GM18870 (cell line): ENCODE data around the gene TRIO.

ENCODE experiments used
- ATAC-seq: cut with Tn5 transposase; IDR thresholded peaks from one replicate; pipeline ENCODE4 v1.9.1; 2021; ENCODE audit warnings: moderate library complexity; ENCODE audit not compliant: unreplicated experiment

TRIO gene

DNA sequence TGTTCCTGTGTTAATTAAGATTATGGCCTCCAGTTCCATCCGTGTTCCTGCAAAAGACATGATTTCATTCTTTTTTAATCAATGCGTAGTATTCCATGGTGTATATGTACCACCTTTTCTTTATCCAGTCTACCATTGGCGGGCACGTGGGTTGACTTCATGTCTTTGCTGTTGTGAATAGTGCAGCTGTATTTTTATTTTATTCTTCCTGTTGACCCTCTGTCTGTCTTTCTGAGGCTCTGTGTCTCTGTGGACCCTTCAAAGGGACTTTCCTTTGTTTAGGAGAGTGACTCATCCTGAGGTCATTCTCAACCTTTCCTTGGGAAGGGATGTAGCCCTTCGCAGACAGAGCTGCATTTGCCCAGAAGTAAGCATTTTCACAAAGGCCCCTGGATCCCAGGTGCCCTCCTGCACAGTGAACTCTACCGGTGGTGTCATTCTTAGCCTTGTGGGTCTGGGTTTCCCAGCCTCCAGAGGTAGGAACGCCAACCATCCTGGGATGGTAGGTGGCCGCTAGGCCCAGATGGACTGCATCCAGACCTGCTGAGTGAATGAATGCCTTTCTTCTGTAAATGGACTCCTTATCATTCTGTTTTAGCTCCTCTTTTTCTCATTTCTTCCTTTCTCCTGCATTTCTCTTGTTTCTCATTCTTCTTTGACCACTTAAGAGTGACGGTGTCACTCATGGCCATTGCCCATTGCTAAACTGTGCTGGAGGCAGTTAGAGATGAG is 22.4 kb downstream of the TRIO start:
- ATAC-seq = no peak

DNA sequence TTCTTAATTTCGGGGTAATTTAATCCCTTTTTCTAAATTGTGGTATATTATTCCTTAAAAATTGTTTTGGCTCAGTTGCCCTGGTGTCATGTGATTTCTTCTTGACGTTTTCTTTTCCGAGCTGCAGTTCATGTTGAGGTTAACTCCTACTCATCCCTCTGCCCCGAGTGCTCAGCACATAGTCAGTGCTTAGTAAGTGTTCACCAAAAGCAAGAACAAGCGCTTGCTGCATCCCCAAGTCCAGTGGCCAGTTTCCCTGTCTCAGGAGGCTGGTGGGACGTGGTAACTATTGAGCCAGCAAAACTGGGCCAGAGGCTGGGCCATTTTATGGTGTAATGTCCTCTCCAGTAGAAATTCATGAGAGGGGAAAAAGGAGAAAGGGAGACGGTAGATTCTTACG is 23.3 kb downstream of the TRIO start:
- ATAC-seq = no peak

DNA sequence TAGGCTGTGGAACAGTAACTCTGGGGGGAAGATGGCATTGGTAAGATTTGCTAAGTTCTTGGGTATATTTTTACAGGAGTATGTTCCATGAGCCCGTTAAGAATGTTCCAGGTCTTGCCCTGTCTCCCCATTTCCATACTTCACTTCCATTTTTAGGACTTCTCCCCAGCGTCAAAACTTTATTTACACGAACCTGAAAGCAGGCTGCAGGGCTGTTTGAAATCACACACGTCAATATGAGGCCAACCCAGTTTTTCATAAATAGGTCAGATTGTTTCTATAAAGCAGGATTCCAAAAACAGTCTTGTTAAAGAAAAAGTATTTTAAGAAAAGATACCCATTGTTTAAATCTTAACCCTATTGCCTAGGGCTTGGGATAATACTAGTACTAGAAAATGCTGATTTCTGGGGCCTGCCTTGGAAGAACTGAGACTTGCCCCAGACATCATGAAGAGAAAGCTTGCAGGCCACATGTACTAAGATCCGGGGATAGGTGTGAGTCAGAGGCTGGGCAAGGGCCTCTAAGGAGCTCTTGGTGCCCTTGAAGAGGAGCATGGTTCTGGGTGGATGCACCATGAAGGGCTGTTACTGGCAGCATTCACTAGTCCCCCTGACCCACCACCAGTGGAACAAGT is 24.2 kb downstream of the TRIO start:
- ATAC-seq = no peak

DNA sequence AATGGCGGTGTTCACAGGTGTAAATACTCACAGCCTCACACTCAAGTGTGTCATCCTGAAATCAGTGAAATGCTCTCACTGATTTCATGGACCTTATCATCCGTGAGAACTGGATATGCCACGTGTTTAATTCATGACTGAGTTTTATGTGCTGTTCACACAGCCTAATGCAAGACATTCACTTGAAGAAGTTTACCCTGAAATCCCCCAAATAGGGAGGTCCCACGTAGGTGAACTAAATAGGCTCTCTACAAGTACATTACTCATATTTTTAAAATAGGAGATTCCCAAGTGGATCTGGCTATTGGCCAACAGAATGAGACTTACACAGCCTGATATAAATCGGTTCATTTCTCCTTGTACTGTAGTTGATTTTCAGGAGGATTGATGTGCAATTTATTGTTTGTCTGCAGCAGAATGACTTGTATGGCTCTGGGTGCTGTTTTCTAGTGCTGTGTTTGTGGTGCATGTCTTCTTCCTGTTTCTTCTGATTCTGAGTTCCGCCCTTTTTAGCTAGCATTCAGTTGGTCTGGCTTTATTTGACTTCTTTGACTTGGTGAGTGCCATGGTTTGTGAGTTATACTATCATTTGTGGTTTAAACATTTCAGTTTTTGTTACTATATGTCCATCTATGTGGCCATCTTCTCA is 25.1 kb downstream of the TRIO start:
- ATAC-seq = peak; percentile 36

DNA sequence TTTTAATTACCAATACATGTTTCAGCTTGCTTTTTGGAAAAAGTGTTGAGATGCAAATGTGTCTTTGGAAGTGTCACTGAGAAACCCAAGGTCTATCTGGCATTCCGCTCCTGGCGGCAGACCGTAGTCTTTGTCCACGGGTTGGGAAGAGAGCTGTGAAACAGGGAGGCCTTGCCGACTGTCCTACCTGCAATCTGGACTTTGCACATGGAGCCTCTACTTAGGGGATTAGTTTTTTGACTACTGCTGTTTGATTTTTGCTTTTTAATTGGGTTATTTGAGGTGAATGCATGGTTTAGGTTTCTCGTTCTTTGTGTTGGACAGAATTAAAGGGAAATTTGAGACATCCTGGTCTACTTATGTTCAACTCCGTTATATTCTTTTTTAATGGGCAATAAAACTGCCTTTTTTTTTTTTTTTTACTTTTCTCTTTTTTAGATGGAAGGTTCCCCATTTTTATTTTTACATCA is 25.7 kb downstream of the TRIO start:
- no peak for ATAC-seq

DNA sequence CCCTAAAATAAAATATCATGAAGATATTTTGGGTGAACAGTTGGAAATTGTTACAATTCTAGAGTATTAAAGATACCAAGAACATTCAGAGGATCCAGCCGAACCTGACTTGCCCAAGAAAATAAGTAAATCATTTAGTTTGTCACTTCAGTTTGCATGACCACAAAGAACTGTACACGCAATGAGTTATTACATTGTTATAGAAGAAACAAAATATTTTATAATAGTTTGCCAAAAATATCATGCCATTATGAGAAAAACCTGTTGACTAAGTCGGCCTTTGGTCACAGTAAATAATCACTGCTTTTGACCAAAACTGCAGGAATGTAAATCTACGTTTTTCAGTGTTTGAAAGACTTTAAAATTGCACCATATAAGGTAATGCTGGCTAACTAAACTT is 27.9 kb downstream of the TRIO start:
- ATAC-seq = no peak

DNA sequence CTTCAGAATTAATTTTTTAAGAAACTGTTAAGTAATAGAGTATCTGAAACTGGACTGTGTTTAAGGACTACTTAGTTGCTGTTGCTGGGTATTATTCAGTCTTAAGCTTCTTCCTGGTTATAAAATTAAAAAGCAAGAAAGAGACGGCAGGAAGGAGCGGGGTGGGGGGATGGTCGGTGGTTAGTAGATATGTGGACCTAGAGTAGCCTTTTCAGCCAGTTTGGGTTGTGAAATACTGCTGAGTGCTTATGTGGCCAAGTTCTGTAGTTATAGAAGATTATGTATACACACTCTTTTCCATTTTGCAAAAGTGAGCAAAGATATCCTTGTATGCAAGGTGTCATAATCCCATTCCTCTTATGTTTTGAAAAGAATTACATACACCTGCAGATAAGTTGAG is 28.5 kb downstream of the TRIO start:
- no peak for ATAC-seq

DNA sequence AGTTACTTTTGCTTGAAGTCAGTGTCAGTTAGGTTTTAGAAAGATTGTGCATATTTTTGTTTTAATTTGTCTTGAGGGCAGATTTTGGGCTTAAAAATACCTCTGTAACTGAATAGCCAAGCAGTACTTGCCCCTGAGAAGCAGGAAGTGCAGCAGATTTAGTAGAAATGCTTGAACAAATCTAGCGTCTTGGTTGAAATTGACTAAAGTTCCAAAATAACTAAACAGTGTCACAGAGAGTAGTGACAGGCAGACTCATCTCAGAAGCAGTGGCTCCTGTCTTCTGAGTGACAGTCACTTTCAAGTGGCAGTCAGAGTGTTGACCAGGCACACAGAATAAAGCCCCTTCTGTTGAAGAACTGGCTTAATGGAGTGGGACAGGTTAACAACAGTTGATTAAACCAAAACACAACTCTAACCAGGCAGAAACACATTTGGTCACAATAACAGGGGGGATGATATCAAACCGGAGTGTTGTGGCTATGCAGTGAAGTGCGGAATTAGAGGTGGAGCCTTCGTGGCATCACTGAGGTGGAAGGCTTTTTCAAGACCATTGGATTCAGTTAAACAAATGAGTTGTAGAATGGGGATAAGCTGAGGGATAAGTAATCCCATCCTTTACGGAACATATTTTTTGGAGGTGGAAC is 29.1 kb downstream of the TRIO start:
- peak; percentile 40 for ATAC-seq

DNA sequence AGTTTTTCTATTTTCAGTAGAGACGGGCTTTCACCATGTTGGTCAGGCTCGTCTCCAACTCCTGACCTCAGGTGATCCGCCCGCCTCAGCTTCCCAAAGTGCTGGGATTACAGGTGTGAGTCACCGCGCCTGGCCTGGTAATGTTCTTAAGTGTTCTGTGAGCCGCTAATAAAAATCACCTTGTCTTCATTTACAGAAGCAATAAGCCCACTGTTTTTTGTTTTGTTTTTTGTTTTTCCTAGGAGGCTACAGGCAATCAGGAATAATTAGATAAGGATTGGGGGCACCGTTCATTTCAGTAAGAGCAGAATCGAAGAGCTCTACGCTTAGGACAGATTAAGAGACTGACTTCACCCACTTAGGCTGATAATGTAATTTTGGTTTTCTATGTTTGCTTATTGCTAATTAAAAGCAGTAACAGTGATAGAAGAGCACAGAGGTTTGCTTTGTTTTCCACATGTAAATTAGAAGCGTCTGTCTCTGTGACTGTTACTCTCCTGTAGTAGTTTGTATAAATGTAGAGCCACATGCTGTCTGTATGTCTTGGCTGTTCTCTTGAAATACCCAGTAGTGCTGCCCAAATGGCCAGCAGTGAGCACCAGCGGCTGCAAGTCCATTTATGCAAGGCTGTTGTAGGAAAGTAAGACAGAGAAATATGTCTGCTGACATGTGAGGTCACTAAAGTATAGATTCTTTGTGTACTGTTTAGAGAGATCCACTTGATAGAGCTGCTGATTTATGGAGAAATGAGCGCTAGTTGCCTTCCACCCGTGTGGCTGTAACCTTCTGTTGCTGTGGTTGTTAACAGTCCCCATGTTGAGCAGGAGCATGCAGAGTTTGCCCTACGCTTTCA is 30.5 kb downstream of the TRIO start:
- peak; percentile 3 for ATAC-seq

DNA sequence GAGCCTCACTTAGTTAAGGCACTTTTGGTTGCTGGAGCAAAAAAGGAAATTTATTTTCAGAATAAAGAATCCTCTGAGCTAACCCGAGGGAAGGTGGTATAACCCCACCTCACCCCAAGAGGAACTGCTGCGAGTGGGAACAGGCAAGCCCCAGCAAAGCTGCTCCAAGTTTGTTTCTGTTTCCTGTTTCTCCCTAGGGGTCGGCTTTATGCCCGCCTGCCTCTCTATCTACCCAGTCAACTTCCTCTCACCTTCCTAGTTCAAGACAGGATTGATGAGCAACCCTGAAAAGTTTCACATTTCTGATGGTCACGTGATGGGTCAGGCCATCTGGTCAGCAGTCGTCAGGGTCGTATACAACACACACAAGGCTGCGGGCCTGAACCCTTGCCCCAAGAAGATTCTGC is 31.1 kb downstream of the TRIO start:
- peak; percentile 46 for ATAC-seq

DNA sequence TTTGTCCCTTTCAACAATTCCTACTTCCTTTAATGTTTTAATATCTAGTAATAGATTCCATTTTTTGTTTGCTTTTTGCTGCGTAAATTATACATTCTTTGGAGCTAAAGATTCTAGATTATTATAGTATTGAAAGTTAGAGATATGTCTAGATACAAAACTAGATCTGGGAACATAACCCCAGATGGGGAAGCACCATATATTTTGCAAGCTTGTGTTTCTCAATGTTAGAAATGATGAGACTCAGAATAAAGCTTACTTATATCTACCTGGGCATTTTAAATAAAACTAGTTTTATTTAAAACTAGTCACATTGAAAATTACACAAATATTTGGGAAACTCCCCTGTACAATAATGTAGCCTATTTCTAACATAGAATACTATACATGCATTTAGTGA is 32.2 kb downstream of the TRIO start:
- ATAC-seq = no peak

DNA sequence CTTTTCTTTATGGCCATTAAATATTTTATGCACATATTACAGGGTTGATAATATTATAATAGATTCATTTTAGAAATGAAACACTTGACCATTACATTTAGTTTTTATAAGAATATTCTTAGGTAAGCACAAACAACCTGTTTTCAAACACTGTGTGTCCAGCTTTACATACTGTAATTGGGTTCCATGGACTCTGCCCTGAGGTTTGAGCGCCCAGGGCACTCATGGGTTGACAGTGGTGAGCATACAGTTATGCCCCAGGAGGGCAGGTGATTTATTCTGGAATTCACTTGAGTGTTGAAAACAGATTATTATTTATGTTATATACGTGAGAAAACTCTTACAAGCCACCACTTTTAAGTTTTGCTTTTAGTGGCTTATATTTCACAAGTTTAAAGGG is 33.7 kb downstream of the TRIO start:
- ATAC-seq = no peak

DNA sequence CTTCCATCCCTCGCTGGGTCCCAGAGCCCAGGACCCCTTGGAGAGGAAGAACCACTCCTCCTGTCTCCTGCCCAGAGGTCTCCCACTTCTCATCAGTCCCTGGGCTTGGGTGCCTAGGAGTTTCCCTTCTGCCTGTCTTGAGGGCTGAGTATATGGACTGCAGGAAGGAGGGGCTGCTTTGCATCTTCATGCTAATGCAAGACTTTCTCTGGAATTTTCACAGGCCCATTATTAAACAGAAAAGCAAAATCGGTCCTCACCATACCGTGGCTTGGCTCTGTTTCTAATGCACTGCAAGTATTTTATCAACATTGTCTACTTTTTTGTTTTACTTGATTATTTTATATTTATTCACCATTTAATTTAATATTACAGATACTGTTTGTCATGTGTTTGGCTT is 34.5 kb downstream of the TRIO start:
- ATAC-seq = no peak

DNA sequence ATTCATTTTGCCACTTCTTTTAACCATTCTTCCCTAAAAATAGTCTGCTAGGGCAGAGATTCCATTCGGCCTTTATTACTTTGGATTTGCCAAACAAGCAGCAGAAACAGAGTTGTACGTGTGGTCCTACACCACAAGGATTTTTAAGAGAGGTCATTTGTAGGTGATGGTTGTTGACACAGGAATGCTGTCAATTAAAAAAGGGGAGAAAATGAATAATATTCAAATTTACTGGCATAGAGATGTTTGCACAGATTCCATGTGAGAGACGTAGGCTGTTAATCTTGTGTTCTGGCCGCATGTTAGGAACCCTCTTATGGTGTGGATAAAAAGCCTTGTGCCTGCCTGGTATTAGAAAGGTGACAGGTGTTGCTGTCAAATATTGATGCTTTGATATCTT is 34.9 kb downstream of the TRIO start:
- ATAC-seq = no peak

DNA sequence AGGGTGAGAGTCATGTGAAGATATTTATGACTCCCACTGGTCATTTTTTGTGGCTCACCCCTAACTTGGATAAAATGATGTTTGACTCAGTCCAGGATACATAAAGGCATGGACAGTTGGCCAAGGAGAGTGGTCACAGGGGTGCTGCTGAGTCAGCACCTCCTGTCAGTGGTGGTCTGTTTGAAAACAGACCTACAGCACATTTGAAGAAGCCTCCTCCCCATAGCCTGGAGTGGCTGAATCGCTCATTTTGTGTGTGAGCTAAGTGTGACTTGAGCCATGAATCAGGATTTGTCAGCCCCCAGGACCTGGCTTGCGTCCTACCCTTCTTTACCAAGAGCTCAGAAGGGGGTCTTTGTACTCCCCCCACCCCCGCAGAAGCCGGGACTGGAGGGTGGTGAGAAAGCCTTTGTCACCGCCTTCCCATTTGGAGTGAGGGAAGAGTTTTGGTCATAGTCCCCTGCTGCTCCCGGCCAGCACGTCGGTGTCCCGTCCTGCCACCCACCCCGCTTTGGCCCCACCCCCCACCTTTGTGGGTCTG is 35.6 kb downstream of the TRIO start:
- ATAC-seq = no peak

DNA sequence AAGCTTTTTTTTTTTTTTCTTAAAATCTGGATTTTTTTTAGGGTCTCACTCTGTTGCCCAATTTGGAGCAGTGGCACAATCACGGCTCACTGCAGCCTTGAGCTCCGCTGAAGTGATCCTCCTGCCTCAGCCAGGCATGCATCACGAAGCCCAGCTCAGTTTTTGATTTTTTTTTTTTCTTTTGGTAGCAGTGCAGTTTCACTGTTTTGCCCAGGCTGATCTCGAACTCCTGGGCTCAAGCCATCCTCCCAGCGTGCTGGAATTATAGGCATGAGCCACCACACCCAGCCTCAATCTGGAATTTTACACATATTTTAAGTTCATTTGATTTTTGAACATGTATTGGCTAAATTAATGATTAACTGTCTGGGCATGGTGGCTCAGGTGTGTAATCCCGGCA is 36.3 kb downstream of the TRIO start:
- ATAC-seq = no peak

DNA sequence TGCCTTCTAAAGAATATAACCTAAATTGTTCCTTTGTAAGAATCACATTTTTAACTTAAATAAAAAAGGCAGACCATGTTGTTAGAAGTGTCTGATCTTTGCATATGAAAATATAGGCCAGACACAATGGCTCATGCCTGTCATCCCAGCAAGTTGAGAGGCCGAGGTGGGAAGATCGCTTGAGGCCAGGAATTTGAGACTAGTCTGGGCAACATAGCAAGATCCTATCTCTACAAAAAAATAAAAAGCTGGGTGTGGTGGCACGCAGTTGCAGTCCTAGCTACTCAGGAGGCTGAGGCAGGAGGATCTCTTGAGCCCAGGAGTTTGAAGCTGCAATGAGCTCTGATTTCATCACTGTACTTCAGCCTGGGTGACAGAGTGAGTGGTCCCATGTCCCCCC is 37.3 kb downstream of the TRIO start:
- ATAC-seq = no peak

DNA sequence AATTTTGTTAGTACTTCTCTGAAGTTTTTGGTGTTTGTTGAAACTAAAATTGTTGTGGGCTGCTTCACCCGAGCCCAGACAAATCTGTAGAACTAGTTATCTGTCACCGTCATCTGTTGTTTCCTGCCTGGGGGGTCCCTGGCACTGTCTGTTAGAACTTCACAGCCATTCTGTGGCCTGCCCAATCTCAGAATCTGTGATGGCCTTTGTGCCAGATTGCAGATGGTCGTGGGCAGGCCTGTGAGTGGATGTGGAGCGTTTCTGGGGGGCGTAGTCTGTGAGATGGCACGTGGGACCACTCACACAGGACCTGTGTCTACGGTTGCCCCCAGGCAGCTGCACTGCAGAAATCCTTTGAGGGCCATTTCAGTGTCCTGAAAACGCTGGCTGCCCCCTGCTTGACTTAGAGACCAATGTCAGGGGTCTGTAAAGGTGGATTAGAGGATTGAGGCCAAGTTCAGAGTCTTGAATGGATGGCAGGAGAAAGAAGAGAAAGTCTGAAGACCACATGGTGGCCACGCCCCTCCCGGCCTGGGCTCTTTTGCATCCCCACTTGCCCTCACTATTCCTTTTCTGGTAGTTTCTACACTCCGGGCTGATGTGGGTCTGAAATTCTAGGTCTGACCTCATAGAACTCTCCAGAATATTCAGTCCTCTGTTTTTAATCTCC is 38.3 kb downstream of the TRIO start:
- no peak for ATAC-seq

DNA sequence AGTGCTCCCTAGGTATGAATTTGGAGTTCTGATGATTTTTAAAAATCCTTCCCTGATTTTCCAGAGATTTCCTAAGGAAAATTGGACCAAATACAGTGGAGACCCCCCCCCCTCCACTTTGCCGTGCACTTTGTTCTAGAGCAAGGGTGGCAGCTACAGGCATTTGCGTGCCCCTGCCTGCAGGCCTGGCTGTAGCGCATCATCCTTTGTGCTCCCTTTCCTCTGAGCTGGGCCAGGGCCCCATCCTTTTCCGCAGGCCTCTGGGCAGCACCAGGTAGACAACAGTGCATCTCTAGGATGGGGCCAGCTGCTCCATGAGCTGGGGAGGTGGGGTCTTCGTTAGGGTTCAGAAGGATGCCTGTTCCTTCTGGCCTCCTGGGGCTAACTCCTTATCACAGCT is 39.6 kb downstream of the TRIO start:
- no peak for ATAC-seq
